OCI-LY3 (cell line): ENCODE results near the gene CDRT15.
"Not testable (repeated sequence)": the region's sequence is repeated elsewhere in the genome, so short reads cannot be mapped to it uniquely, and the experiment has no call there.

Experiments
- CTCF ChIP-seq: fragments of 200-600, 300-600 bp; sonication (generic); IDR thresholded peaks from 2 replicates; pipeline ENCODE4 v1.5.1; 2014; ENCODE audit warnings: antibody characterized with exemption, low read length, low read depth
- EZH2phosphoT487 ChIP-seq: fragments of 200-600 bp; shearing (Covaris generic); IDR thresholded peaks from 2 replicates; pipeline ENCODE4 v1.6.1; 2018; ENCODE audit warnings: antibody characterized with exemption, mixed run types, low read depth

GRCh38 chr17:14235047-14235446 is 1.6 kb downstream of the CDRT15 start:
- TF ChIP-seq CTCF, EZH2phosphoT487: not testable (repeated sequence)
